Activated CD8-positive, alpha-beta T cell treated with anti-CD3 and anti-CD28 coated beads for 36 hours (primary cell): ENCODE measurements around the gene ADAM33. TPM values are rescaled to one million over a fixed set of nuclear protein-coding genes. Genes with fewer than 3 reads are reported as not detected.

Experiments used
- ATAC-seq: fragments of 200-7000 bp; cut with Tn5 transposase; one replicate; pipeline ENCODE4 v1.10.0; 2021; ENCODE audit warnings: mild to moderate bottlenecking, moderate library complexity
- CTCF ChIA-PET: fragments of 350-600 bp; sonication (Branson Sonifier 250); formaldehyde crosslinking; loops from one replicate; lab custom pipeline; 2021; ENCODE audit warnings: antibody characterized with exemption; lab: Charles Lee
- POLR2A ChIA-PET: fragments of 350-600 bp; sonication (Branson Sonifier 250); formaldehyde crosslinking; loops from one replicate; lab custom pipeline; 2021; ENCODE audit warnings: antibody characterized with exemption; lab: Charles Lee
- DNase-seq: peaks from one replicate; pipeline ENCODE4 v3.0.0-alpha.2; 2020
- H3K27ac Mint-ChIP-seq: one replicate; pipeline ENCODE4 v1.8.0; 2021; ENCODE audit warnings: mild to moderate bottlenecking, mixed read lengths
- H3K27me3 Mint-ChIP-seq: one replicate; pipeline ENCODE4 v1.8.0; 2021; ENCODE audit warnings: mixed read lengths
- H3K36me3 Mint-ChIP-seq: one replicate; pipeline ENCODE4 v1.8.0; 2021; ENCODE audit warnings: low read depth, mixed read lengths
- H3K4me1 Mint-ChIP-seq: one replicate; pipeline ENCODE4 v1.8.0; 2021; ENCODE audit warnings: low read depth, mixed read lengths
- H3K4me3 Mint-ChIP-seq: one replicate; pipeline ENCODE4 v1.8.0; 2021; ENCODE audit warnings: mild to moderate bottlenecking, moderate library complexity, mixed read lengths
- H3K9me3 Mint-ChIP-seq: one replicate; pipeline ENCODE4 v1.8.0; 2021; ENCODE audit warnings: mixed read lengths
- CTCF ChIP-seq: fragments of 200-600 bp; IDR thresholded peaks from one replicate; pipeline ENCODE4 v1.8.0; 2022; ENCODE audit warnings: antibody characterized with exemption, mild to moderate bottlenecking
- intact Hi-C: fragments of 100-400 bp; cut with micrococcal nuclease; formaldehyde crosslinking; loops from one replicate; pipeline ENCODE4 v1.10.0; 2022
- total RNA-seq, 2 experiments: library from RNA; stranded (reverse); gene quantifications; one replicate each; pipeline ENCODE4 v1.2.3, GENCODE V29; 2021

The ADAM33 gene
- total RNA-seq, 2 experiments from 2014 or later, result not detected

DNA sequence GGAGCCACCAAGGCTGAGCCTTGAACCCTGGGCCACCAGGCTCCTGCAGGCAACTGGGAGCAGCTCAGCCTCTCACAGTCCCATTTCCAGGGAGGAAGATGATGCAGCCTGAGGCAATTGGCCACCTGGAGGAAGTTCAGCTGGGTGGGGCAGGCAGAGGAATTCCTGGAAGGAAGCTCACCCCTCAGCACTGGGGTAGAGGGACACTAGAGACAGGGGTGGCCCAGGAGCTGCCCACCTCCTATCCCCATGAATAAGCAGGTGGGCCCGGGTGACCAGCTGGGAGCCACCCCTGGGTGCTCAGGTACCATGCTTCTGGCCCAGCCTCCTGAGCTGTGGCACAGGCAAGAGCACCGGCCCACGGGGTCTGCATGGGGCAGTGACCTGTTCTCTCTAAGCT, 47.1 kb upstream of the ADAM33 start:
- ChIA-PET POLR2A (interaction anchor here (0.7 kb wide), 1 partner anchor 11 kb away, joined by 3 read pairs; no protein-coding TSS in a partner anchor), CTCF (interaction anchor here (0.6 to 1.9 kb wide), 2 partner anchors 18 to 21 kb away, joined by 3 to 13 read pairs; no protein-coding TSS in a partner anchor)
- ATAC-seq (no peak), DNase-seq (no peak)
- Mint-ChIP-seq H3K9me3 (no peaks in the 10 kb centered on the region), H3K4me1 (no peaks in the 10 kb centered on the region), H3K4me3 (no peak overlapping the region), H3K27me3 (peaks cover 43% of the 10 kb centered on the region), H3K27ac (no peak overlapping the region), H3K36me3 (no peaks in the 10 kb centered on the region)
- intact Hi-C loops, result no loop called here
- no peak for TF ChIP-seq CTCF

DNA sequence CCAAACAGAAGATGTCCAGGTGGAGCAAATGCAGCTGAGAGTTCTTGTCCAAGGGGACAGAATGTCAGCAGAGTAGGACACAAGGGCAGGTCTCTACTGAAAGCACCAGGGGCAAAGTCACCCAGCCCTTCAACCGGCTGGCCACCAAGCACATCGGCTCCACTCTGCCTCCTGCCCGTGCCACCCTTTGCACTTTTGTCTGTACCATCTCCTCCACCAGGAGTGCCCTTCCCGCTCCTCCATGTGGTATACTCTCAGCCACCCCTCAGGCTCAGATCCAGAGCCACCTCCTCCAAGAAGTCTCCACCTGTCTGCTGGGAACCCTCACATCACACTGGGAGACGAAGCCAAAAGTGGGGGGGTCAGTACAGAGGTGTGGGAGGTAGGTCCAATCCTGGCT, 46.5 kb upstream of the ADAM33 start:
- ChIA-PET POLR2A (interaction anchor here (0.7 kb wide), 1 partner anchor 10 kb away, joined by 3 read pairs; no protein-coding TSS in a partner anchor), CTCF (interaction anchor here (1.9 kb wide), 1 partner anchor 18 kb away, joined by 13 read pairs; no protein-coding TSS in a partner anchor)
- H3K36me3 Mint-ChIP-seq, result no peaks in the 10 kb centered on the region
- no peaks in the 10 kb centered on the region for H3K9me3 Mint-ChIP-seq
- H3K27me3 Mint-ChIP-seq, result peaks cover 40% of the 10 kb centered on the region
- DNase-seq (no peak), ATAC-seq (no peak)
- no peak overlapping the region for H3K4me3 Mint-ChIP-seq
- intact Hi-C loops, result no loop called here
- H3K27ac Mint-ChIP-seq, result no peak overlapping the region
- H3K4me1 Mint-ChIP-seq, result no peaks in the 10 kb centered on the region
- no peak for TF ChIP-seq CTCF

- ChIA-PET POLR2A (no interaction called here), CTCF (interaction anchor here (1.9 to 2.2 kb wide), 2 partner anchors 17 kb away, joined by 11 to 13 read pairs; no protein-coding TSS in a partner anchor)
- Mint-ChIP-seq H3K4me1 (no peaks in the 10 kb centered on the region), H3K9me3 (no peaks in the 10 kb centered on the region), H3K27ac (no peak overlapping the region), H3K27me3 (peaks cover 35% of the 10 kb centered on the region), H3K4me3 (no peak overlapping the region), H3K36me3 (no peaks in the 10 kb centered on the region)
- TF ChIP-seq CTCF, result no peak
- DNase-seq, result no peak
- intact Hi-C loops, result no loop called here
- no peak for ATAC-seq
These were observed 45.7 kb upstream of the ADAM33 start for GRCh38 chr20:3727401-3728021.

GRCh38 chr20:3724356-3724755, 42.5 kb upstream of the ADAM33 start:
- CTCF ChIA-PET, result interaction anchor here (1.4 kb wide), 1 partner anchor 14 kb away, joined by 8 read pairs; no protein-coding TSS in a partner anchor
- Mint-ChIP-seq H3K27ac (no peak overlapping the region), H3K4me3 (no peak overlapping the region), H3K36me3 (no peaks in the 10 kb centered on the region), H3K9me3 (no peaks in the 10 kb centered on the region), H3K4me1 (peaks cover 7% of the 10 kb centered on the region), H3K27me3 (peaks cover 25% of the 10 kb centered on the region)
- no peak for TF ChIP-seq CTCF
- POLR2A ChIA-PET, result no interaction called here
- intact Hi-C loops, result no loop called here
- DNase-seq, result no peak
- ATAC-seq, result no peak

GRCh38 chr20:3723284-3723683, 41.5 kb upstream of the ADAM33 start:
- POLR2A ChIA-PET, result no interaction called here
- H3K36me3 Mint-ChIP-seq, result no peaks in the 10 kb centered on the region
- no peak overlapping the region for H3K4me3 Mint-ChIP-seq
- no peak for DNase-seq
- CTCF ChIA-PET, result no interaction called here
- peaks cover 24% of the 10 kb centered on the region for H3K27me3 Mint-ChIP-seq
- TF ChIP-seq CTCF, result no peak
- H3K4me1 Mint-ChIP-seq, result peaks cover 7% of the 10 kb centered on the region
- no peak overlapping the region for H3K27ac Mint-ChIP-seq
- intact Hi-C loops, result no loop called here
- ATAC-seq, result no peak
- no peaks in the 10 kb centered on the region for H3K9me3 Mint-ChIP-seq
